ENCODE results near the gene TNFAIP1.

Gene TNFAIP1

GRCh38 chr17:28370035-28370743 is 34.6 kb downstream of the TNFAIP1 start, which contains the start of gene VTN:
VTN (minus strand) TSS chr17:28370307; CDS start chr17:28370203, 104 bp downstream.
- DNase-seq (ENCODE audit: low spot score in 2 of 2) (no peak), ATAC-seq (no peak)
- Mint-ChIP-seq H3K36me3 (peaks cover 12% of the 10 kb centered on the region), H3K4me3 (peak within 1 kb of the TSS; percentile 84), H3K9me3 (no peaks in the 10 kb centered on the region), H3K4me1 (peaks cover 26% of the 10 kb centered on the region), H3K27ac (peak within 1 kb of the TSS; percentile 93)

- peak overlapping the region; percentile 84 for H3K4me3 Mint-ChIP-seq
- DNase-seq (ENCODE audit: low spot score in 2 of 2) (no peak), ATAC-seq (no peak)
- H3K9me3 Mint-ChIP-seq, result no peaks in the 10 kb centered on the region
- H3K27ac Mint-ChIP-seq, result peak overlapping the region; percentile 93
- H3K36me3 Mint-ChIP-seq, result peaks cover 12% of the 10 kb centered on the region
- peaks cover 26% of the 10 kb centered on the region for H3K4me1 Mint-ChIP-seq
Measured at GRCh38 chr17:28370744-28371103, 35.2 kb downstream of the TNFAIP1 start.

- Mint-ChIP-seq H3K4me1 (peaks cover 26% of the 10 kb centered on the region), H3K9me3 (no peaks in the 10 kb centered on the region)
Measured at GRCh38 chr17:28371245-28372202, 36.0 kb downstream of the TNFAIP1 start, which contains the start of gene SARM1. SARM1 (plus strand) TSS chr17:28371694; CDS start chr17:28372033, 339 bp downstream.

GRCh38 chr17:28372203-28372944 is 36.8 kb downstream of the TNFAIP1 start:
- Mint-ChIP-seq H3K36me3 (peaks cover 12% of the 10 kb centered on the region), H3K9me3 (no peaks in the 10 kb centered on the region), H3K27ac (peak overlapping the region; percentile 93), H3K4me3 (peak overlapping the region; percentile 84), H3K4me1 (peaks cover 26% of the 10 kb centered on the region)
- no peak for DNase-seq (ENCODE audit: low spot score in 2 of 2)
- ATAC-seq, result peak; percentile 3

More at GRCh38 chr17:28371245-28372202, 36.0 kb downstream of the TNFAIP1 start, which contains the start of gene SARM1:
- peak within 1 kb of the TSS; percentile 84 for H3K4me3 Mint-ChIP-seq
- ATAC-seq, result peak; percentile 91
- H3K36me3 Mint-ChIP-seq, result peaks cover 12% of the 10 kb centered on the region
- peak within 1 kb of the TSS; percentile 93 for H3K27ac Mint-ChIP-seq
- peak; percentile 86 to 97 for DNase-seq (ENCODE audit: low spot score in 2 of 2)

- Mint-ChIP-seq H3K4me3 (peak overlapping the region; percentile 84), H3K27ac (peak overlapping the region; percentile 93), H3K36me3 (peaks cover 12% of the 10 kb centered on the region), H3K9me3 (no peaks in the 10 kb centered on the region), H3K4me1 (peaks cover 27% of the 10 kb centered on the region)
- ATAC-seq (no peak), DNase-seq (ENCODE audit: low spot score in 2 of 2) (no peak)
Measured at GRCh38 chr17:28372945-28373274, 37.3 kb downstream of the TNFAIP1 start.

- Mint-ChIP-seq H3K36me3 (peaks cover under 1% of the 10 kb centered on the region), H3K4me3 (no peak overlapping the region), H3K27ac (no peak overlapping the region), H3K9me3 (no peaks in the 10 kb centered on the region), H3K4me1 (peaks cover 38% of the 10 kb centered on the region)
- no peak for ATAC-seq
- DNase-seq (ENCODE audit: low spot score in 2 of 2), result no peak
Measured at GRCh38 chr17:28379814-28380801, 44.5 kb downstream of the TNFAIP1 start.

GRCh38 chr17:28381141-28381825 is 45.7 kb downstream of the TNFAIP1 start:
- no peak overlapping the region for H3K4me3 Mint-ChIP-seq
- peaks cover 44% of the 10 kb centered on the region for H3K4me1 Mint-ChIP-seq
- H3K27ac Mint-ChIP-seq, result no peak overlapping the region
- H3K9me3 Mint-ChIP-seq, result no peaks in the 10 kb centered on the region
- ATAC-seq (no peak), DNase-seq (ENCODE audit: low spot score in 2 of 2) (no peak)
- peaks cover 12% of the 10 kb centered on the region for H3K36me3 Mint-ChIP-seq

GRCh38 chr17:28384281-28385036 is 48.9 kb downstream of the TNFAIP1 start:
- ATAC-seq (peak; percentile 96), DNase-seq (ENCODE audit: low spot score in 2 of 2) (peak; percentile 28 to 72)
- Mint-ChIP-seq H3K9me3 (no peaks in the 10 kb centered on the region), H3K36me3 (peaks cover 42% of the 10 kb centered on the region), H3K4me3 (peak overlapping the region; percentile 88), H3K27ac (peak overlapping the region; percentile 45), H3K4me1 (peaks cover 45% of the 10 kb centered on the region)

- peak; percentile 26 for ATAC-seq
- peak overlapping the region; percentile 88 for H3K4me3 Mint-ChIP-seq
- peaks cover 48% of the 10 kb centered on the region for H3K36me3 Mint-ChIP-seq
- peak overlapping the region; percentile 45 for H3K27ac Mint-ChIP-seq
- no peaks in the 10 kb centered on the region for H3K9me3 Mint-ChIP-seq
- peaks cover 43% of the 10 kb centered on the region for H3K4me1 Mint-ChIP-seq
- DNase-seq (ENCODE audit: low spot score in 2 of 2), result no peak
Measured at GRCh38 chr17:28385037-28385400, 49.5 kb downstream of the TNFAIP1 start.

- Mint-ChIP-seq H3K36me3 (peaks cover 52% of the 10 kb centered on the region), H3K27ac (peak overlapping the region; percentile 45), H3K9me3 (no peaks in the 10 kb centered on the region), H3K4me1 (peaks cover 40% of the 10 kb centered on the region), H3K4me3 (peak overlapping the region; percentile 88)
- DNase-seq (ENCODE audit: low spot score in 2 of 2), result no peak
- peak; percentile 17 for ATAC-seq
Measured at GRCh38 chr17:28385406-28385805, 49.8 kb downstream of the TNFAIP1 start.

- Mint-ChIP-seq H3K27ac (no peak overlapping the region), H3K4me1 (peaks cover 31% of the 10 kb centered on the region)
- ATAC-seq, result no peak
Measured at GRCh38 chr17:28386391-28386790, 50.8 kb downstream of the TNFAIP1 start.

GRCh38 chr17:28388106-28388505 is 52.5 kb downstream of the TNFAIP1 start:
- H3K36me3 Mint-ChIP-seq, result peaks cover 79% of the 10 kb centered on the region
- ATAC-seq, result no peak

More at GRCh38 chr17:28386391-28386790, 50.8 kb downstream of the TNFAIP1 start:
- H3K36me3 Mint-ChIP-seq, result peaks cover 62% of the 10 kb centered on the region
- DNase-seq (ENCODE audit: low spot score in 2 of 2), result no peak
- no peaks in the 10 kb centered on the region for H3K9me3 Mint-ChIP-seq
- H3K4me3 Mint-ChIP-seq, result no peak overlapping the region

GRCh38 chr17:28390141-28390540 is 54.6 kb downstream of the TNFAIP1 start:
- no peak for DNase-seq (ENCODE audit: low spot score in 2 of 2)
- H3K4me3 Mint-ChIP-seq, result no peak overlapping the region
- H3K9me3 Mint-ChIP-seq, result no peaks in the 10 kb centered on the region
- peak overlapping the region; percentile 3 for H3K27ac Mint-ChIP-seq
- peaks cover 93% of the 10 kb centered on the region for H3K36me3 Mint-ChIP-seq
- peaks cover 13% of the 10 kb centered on the region for H3K4me1 Mint-ChIP-seq
- ATAC-seq, result no peak

More at GRCh38 chr17:28388106-28388505, 52.5 kb downstream of the TNFAIP1 start:
- Mint-ChIP-seq H3K9me3 (no peaks in the 10 kb centered on the region), H3K4me1 (peaks cover 25% of the 10 kb centered on the region), H3K4me3 (no peak overlapping the region), H3K27ac (no peak overlapping the region)
- DNase-seq (ENCODE audit: low spot score in 2 of 2), result no peak

Data from stimulated activated effector memory CD8-positive, alpha-beta T cell treated with anti-CD3 and anti-CD28 coated beads, Interleukin-12 subunit alpha, Interleukin-12 subunit beta, amount 100 ng/mL, for 72 hours (primary cell).